Natural killer cell treated with Interleukin-12 subunit alpha and Interleukin-12 subunit beta and Interleukin-15 and Interleukin-18, amount 100 ng/mL, for 72 hours (primary cell): ENCODE measurements around the gene GATAD2A. TPM values are rescaled to one million over a fixed set of nuclear protein-coding genes. Genes with fewer than 3 reads are reported as not detected.

Experiments
- ATAC-seq, 2 donors: fragments of 150-1000 bp; cut with Tn5 transposase in 1 of 2; sonication (Bioruptor Pico), chemical (Tn5 transposase) in 1 of 2; 2 replicates each; pipeline ENCODE4 v1.10.0; 2021
- DNase-seq: peaks from one replicate; pipeline ENCODE4 v3.0.0; 2022; ENCODE audit warnings: low spot score
- H3K27ac Mint-ChIP-seq, 2 donors: 1 replicate in 1 of 2; 2 replicates in 1 of 2; pipeline ENCODE4 v1.8.0; 2022; ENCODE audit warnings: mixed read lengths in 2 of 2, mild to moderate bottlenecking in 1 of 2, moderate library complexity in 1 of 2
- H3K27me3 Mint-ChIP-seq, 2 donors: 1 replicate in 1 of 2; 2 replicates in 1 of 2; pipeline ENCODE4 v1.8.0; 2022; ENCODE audit warnings: mixed read lengths in 2 of 2
- H3K36me3 Mint-ChIP-seq: one replicate; pipeline ENCODE4 v1.8.0; 2022; ENCODE audit warnings: mixed read lengths
- H3K4me1 Mint-ChIP-seq, 2 donors: 1 replicate in 1 of 2; 2 replicates in 1 of 2; pipeline ENCODE4 v1.8.0; 2022; ENCODE audit warnings: low read depth in 2 of 2, mixed read lengths in 2 of 2, mild to moderate bottlenecking in 1 of 2
- H3K4me3 Mint-ChIP-seq: one replicate; pipeline ENCODE4 v1.8.0; 2022; ENCODE audit warnings: mixed read lengths
- H3K9me3 Mint-ChIP-seq: 2 replicates; pipeline ENCODE4 v1.8.0; 2022; ENCODE audit warnings: mixed read lengths
- total RNA-seq, 2 donors: library from RNA; stranded (reverse); gene quantifications; one replicate each; pipeline ENCODE4 v1.2.3, GENCODE V29; 2022

Gene GATAD2A
- total RNA-seq, 2 donors from 2014 or later: 171 to 224 TPM

DNA sequence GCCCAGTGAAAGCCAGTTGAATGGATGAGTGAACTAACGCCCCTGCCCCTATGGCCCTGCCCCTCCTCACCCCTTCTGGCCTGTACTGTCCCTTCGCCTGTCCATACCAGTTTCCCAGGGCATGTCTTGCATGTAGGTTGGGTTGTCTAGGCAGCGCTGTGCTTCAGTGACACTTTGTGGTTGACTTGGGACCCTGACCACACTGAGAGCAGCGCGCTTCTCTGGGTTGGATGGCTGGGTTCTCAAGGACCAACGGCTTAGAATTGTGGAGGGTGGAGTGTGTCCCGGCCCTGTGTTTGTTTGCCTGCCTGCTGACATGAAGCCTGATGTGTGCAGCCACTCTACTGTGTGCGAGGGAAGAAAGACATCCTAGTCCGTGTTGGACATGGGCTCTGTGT lies 15.8 kb downstream of the GATAD2A start:
- Mint-ChIP-seq H3K4me3 (peak overlapping the region; percentile 73), H3K4me1 (peaks cover 50 to 53% of the 10 kb centered on the region in 2 donors), H3K27me3 (no peaks in the 10 kb centered on the region), H3K36me3 (no peaks in the 10 kb centered on the region), H3K27ac (peak overlapping the region; percentile 72 to 88), H3K9me3 (no peaks in the 10 kb centered on the region)
- ATAC-seq (peak; percentile 8 to 10), DNase-seq (no peak)

DNA sequence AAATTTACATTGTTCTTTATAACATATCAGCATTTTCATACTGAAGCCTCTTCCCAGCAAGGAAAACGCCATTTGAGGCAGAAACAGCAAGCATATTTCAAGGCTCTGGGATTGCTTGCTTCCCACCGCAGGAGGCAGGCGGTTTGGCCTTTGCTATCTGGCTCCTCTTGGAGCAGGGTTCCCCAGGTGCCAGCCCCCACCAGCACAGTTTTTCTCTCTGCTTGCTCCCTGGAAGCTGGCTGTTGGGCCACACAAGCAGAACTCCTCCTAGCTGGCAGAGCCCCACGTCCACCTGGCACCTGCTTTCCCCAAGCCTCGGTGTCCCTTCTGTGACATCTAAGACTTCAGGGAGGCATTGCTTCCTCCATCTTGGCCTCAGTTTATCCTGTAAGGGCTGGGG lies 16.7 kb downstream of the GATAD2A start:
- Mint-ChIP-seq H3K27me3 (no peaks in the 10 kb centered on the region), H3K27ac (peak overlapping the region; percentile 10 to 88), H3K4me1 (peaks cover 54 to 55% of the 10 kb centered on the region in 2 donors), H3K4me3 (peak overlapping the region; percentile 73), H3K9me3 (no peaks in the 10 kb centered on the region), H3K36me3 (no peaks in the 10 kb centered on the region)
- ATAC-seq: no peak
- DNase-seq: no peak

DNA sequence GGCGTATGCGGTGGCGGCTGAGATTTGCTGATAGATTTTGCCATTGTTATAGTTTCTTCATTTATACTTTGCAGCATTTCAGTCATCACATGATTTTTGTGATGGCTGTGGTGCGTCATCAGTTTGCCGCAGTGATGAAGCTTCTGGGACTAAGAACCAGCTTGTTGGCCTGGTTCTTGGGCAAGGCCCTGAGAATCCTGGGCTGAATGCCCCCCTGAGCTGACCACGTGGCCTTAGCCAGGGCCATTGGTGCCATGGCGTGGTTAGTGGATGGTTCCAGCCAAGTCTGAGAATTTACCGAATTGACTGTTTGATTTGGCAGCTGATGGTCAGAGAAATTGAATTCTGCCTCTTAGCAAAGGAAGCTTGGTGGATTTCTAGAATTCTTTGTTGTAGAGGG lies 17.8 kb downstream of the GATAD2A start:
- peak overlapping the region in 1 of 2 donors; percentile 88 for H3K27ac Mint-ChIP-seq
- no peak overlapping the region for H3K4me3 Mint-ChIP-seq
- peaks cover 50 to 53% of the 10 kb centered on the region in 2 donors for H3K4me1 Mint-ChIP-seq
- no peaks in the 10 kb centered on the region for H3K9me3 Mint-ChIP-seq
- ATAC-seq (no peak), DNase-seq (no peak)
- no peaks in the 10 kb centered on the region for H3K27me3 Mint-ChIP-seq
- H3K36me3 Mint-ChIP-seq: no peaks in the 10 kb centered on the region

DNA sequence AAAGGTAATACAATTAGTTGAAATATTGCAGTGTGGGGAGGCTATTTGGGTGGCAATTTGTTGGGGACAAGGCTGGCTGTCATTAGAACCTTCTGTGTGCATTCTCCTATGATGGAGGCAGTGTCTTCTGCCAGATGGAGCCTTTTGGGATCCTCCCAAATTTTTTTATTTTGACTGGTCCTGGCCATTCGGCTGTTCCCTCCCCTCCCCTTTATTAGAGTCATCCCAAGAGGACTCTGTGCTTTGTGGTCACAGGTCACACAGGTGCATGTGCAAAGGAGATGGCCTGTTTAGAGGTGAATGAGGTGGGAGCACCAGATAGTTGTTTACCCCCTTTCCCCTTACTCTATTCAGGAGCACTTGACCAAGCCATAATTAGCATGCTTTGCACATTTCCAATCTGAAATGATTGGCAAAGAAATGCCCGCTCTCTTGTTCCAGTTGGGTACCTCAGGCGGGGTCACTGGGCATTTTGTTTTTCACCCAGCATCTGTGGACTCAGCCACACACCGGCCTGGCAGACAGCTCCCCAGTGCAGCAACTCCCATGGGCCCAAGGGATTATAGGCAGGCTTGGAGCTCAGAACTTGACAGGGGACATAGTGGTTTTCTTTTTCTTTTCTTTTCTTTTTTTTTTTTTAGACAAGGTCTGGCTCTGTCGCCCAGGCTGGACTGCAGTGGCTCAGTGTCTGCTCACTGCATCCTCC lies 19.8 kb downstream of the GATAD2A start:
- Mint-ChIP-seq H3K9me3 (no peaks in the 10 kb centered on the region), H3K4me1 (peaks cover 45 to 57% of the 10 kb centered on the region in 2 donors), H3K36me3 (no peaks in the 10 kb centered on the region), H3K27ac (peak overlapping the region in 1 of 2 donors; percentile 48), H3K27me3 (no peaks in the 10 kb centered on the region), H3K4me3 (no peak overlapping the region)
- ATAC-seq: no peak
- no peak for DNase-seq

DNA sequence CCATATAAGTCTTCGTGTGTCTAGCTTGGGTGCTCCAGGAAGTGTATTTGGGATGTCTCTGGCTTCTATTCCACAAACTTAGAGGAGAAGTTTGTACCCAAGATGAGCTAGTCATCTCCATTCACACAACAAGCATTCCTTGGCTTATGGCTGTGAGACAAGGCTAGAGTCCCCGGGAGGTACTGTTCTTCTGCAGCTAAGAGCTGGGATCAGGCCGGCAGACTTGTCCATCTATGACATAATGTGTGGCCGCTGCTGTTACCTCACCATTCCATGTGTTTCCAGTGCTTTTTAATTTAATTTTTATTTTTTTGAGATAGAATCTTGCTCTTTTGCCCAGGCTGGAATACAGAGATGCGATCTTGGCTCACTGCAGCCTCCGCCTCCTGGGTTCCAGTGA lies 20.7 kb downstream of the GATAD2A start:
- no peak overlapping the region for H3K4me3 Mint-ChIP-seq
- peaks cover 45 to 57% of the 10 kb centered on the region in 2 donors for H3K4me1 Mint-ChIP-seq
- no peaks in the 10 kb centered on the region for H3K9me3 Mint-ChIP-seq
- no peak for ATAC-seq
- peak overlapping the region in 1 of 2 donors; percentile 48 for H3K27ac Mint-ChIP-seq
- DNase-seq: no peak
- H3K27me3 Mint-ChIP-seq: no peaks in the 10 kb centered on the region
- no peaks in the 10 kb centered on the region for H3K36me3 Mint-ChIP-seq

DNA sequence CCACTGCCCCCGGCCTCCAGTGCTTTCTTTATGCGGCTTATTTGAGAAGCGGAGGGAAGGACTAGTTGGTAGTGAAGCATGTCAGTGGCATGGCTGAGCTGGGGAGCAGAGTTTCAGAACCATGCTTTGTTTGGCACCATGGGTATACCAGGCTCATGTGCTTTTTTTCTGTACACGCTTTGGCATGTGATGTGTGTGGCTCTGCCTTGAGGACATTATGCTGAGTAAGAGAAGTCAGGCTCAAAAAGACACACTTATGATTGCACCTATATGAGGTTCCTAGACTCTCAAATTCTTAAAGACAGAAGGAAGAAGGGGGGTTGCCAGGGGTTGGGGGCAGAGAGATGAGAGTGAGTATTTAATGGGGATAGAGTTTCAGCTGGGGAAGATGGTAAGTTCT lies 21.3 kb downstream of the GATAD2A start:
- Mint-ChIP-seq H3K4me3 (no peak overlapping the region), H3K4me1 (peaks cover 40 to 54% of the 10 kb centered on the region in 2 donors), H3K27ac (peak overlapping the region in 1 of 2 donors; percentile 53), H3K27me3 (no peaks in the 10 kb centered on the region), H3K36me3 (no peaks in the 10 kb centered on the region), H3K9me3 (no peaks in the 10 kb centered on the region)
- ATAC-seq (no peak), DNase-seq (no peak)

DNA sequence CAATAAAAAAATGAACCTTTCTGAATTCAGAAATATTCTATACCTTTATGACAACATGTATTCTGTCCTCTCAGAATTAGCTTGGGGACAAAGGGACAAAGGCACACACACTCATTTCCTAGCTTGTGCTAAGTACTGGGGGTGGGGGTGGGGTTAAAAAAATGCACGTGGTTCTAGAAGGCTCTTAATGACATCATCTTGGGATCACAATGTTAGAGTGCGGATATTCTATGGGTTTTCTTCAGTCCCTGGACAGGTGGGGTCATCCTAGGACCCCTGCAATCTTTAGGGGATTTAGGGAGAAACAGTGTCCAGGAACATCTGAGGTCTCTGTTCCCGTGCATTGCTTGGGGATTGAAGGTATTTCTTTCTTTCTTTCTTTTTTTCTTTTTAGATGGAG lies 21.8 kb downstream of the GATAD2A start:
- ATAC-seq (no peak), DNase-seq (no peak)
- peak overlapping the region in 1 of 2 donors; percentile 53 for H3K27ac Mint-ChIP-seq
- no peaks in the 10 kb centered on the region for H3K36me3 Mint-ChIP-seq
- no peaks in the 10 kb centered on the region for H3K9me3 Mint-ChIP-seq
- H3K4me1 Mint-ChIP-seq: peaks cover 39 to 51% of the 10 kb centered on the region in 2 donors
- H3K27me3 Mint-ChIP-seq: no peaks in the 10 kb centered on the region
- no peak overlapping the region for H3K4me3 Mint-ChIP-seq

DNA sequence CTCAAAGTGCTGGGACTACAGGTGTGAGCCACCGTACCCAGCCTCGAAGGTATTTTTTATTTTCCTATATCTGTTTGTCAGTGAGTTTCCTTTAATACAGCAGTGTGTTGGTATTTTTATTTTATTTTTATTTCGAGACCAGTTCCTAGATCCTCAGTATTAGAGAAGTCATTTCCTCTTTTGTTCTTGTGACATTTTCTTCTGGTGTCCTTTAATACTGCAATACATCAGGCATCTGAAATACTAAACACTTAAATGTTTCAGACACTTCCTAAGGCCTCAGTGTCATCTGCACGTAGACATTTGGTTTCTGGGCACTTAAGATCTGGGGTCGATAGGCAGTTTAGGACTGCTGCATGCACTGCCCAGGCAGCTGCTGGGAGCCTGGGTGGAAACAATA lies 22.5 kb downstream of the GATAD2A start:
- DNase-seq: no peak
- H3K4me1 Mint-ChIP-seq: peaks cover 45 to 54% of the 10 kb centered on the region in 2 donors
- H3K27me3 Mint-ChIP-seq: no peaks in the 10 kb centered on the region
- no peak overlapping the region for H3K4me3 Mint-ChIP-seq
- no peaks in the 10 kb centered on the region for H3K36me3 Mint-ChIP-seq
- ATAC-seq: no peak
- H3K27ac Mint-ChIP-seq: peak overlapping the region; percentile 22 to 85
- H3K9me3 Mint-ChIP-seq: no peaks in the 10 kb centered on the region

DNA sequence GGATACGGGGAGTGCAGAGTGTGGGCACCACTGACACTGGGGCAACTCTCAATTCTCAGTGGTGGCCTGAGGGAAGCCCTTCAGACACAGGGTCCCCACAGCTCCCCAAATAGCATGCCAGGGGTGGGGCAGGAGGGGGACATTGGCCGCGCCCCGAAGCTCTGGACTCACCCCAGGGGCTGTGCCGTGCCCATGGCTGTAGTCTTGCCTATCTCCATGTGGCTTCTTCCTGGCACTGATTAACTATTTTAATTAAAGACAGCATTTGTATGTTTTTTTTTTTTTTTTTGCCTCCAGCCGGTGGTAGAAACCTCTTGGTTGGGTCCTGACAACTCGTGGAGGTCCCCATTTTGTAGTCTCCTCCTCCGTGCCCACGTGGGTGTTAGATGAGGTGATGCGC lies 23.3 kb downstream of the GATAD2A start:
- Mint-ChIP-seq H3K4me1 (peaks cover 48 to 55% of the 10 kb centered on the region in 2 donors), H3K36me3 (no peaks in the 10 kb centered on the region), H3K27ac (peak overlapping the region; percentile 22 to 85), H3K9me3 (no peaks in the 10 kb centered on the region), H3K4me3 (no peak overlapping the region), H3K27me3 (no peaks in the 10 kb centered on the region)
- DNase-seq (no peak), ATAC-seq (no peak)

DNA sequence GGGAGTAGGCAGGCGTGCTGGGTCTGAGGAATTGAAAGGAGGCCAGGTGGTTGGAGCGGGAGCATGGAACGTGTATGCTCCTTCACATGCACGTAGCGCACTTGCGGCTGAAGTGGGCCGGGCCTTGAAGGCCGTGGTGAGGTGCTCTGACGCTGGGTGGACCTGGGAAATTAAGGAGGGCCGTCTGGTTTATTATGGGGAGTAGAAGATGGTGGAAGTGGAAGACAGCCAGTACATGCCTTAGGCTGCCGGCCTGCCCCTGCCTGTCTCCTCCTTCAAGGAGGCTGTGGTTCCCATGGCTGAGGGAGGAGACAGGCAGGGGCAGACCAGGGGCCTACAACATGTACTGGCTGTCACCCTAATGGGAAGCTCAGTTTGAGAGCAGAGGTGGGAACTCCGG lies 23.9 kb downstream of the GATAD2A start:
- DNase-seq: no peak
- H3K4me3 Mint-ChIP-seq: no peak overlapping the region
- no peaks in the 10 kb centered on the region for H3K36me3 Mint-ChIP-seq
- H3K9me3 Mint-ChIP-seq: no peaks in the 10 kb centered on the region
- H3K27me3 Mint-ChIP-seq: no peaks in the 10 kb centered on the region
- H3K4me1 Mint-ChIP-seq: peaks cover 51 to 59% of the 10 kb centered on the region in 2 donors
- ATAC-seq: no peak
- H3K27ac Mint-ChIP-seq: peak overlapping the region in 1 of 2 donors; percentile 85

DNA sequence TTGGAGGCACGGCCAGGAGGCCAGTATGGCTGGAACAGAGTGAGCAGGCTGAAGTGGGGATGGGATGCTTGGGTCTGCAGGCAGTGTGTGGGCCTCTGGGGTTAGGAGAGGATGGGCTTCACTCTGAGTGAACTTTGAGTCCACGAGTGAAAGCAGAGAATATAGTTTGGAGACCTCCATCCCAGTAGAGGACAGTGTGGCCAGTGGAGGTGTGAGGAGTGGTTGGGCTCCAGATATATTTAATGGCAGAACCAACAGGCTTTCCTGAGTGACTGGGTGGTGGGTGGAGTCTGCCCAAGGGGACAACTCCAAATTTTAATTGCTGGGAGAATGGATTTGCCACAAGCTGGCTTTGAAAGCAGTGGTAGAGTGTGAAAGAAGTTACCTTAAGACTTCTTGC lies 27.3 kb downstream of the GATAD2A start:
- H3K36me3 Mint-ChIP-seq: peaks cover 3% of the 10 kb centered on the region
- peak overlapping the region; percentile 1 to 61 for H3K27ac Mint-ChIP-seq
- DNase-seq (no peak), ATAC-seq (no peak)
- H3K4me3 Mint-ChIP-seq: no peak overlapping the region
- peaks cover 41 to 54% of the 10 kb centered on the region in 2 donors for H3K4me1 Mint-ChIP-seq
- H3K9me3 Mint-ChIP-seq: no peaks in the 10 kb centered on the region
- no peaks in the 10 kb centered on the region for H3K27me3 Mint-ChIP-seq

DNA sequence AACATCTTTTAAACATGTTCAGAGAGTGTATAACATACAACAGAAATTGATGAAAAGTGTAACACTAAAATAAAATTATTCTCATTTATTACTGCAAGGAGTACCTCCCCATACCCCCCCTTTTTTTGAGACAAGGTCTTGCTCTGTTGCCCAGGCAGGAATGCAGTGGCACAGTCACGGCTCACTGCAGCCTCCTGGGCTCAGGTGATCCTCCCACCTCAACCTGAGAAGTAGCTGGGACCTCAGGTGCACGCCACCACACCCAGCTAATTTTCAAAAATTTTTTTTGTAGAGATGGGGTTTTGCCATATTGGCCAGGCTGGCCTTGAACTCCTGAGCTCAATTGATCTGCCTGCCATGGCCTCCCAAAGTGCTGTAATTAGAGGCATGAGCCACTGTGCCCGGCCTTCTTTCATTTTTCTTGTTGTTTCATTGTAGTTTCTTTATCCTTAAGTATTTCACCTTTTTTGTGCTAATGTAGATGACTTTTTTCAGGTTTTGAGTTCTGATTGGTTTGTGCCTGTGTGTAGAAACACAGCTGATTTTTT lies 28.3 kb downstream of the GATAD2A start:
- no peak for DNase-seq

DNA sequence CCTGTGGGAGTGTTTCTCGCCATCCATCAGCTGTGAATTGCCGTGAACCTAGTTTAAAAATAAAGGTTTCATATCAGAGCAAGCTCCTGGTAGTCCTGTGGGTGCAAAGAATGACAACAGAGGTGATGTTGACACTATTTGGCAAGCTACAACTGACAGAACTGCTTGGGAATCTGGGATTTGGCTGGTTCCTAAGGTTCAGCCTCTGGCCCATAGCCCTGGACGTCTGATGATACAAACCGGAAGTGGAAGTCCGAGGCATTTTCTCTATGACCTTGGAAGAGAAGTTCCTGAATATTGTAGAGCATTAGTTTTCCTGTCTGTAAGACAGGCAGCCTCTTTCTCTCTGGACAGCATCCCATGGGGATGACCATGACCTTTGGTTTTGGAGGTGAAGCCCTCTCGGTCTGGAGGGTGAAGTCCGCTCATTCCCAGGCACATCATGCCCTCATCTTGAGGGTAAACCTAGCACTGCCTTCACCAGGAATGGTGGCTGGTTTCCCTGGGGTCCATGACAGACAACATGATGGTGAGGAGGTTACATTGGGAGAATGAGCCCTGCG lies 29.1 kb downstream of the GATAD2A start:
- no peak for ATAC-seq
- Mint-ChIP-seq H3K27ac (peak overlapping the region; percentile 1 to 61), H3K4me1 (peaks cover 43 to 55% of the 10 kb centered on the region in 2 donors)

More for the DNA sequence above, 28.3 kb downstream of the GATAD2A start:
- Mint-ChIP-seq H3K4me3 (no peak overlapping the region), H3K4me1 (peaks cover 35 to 52% of the 10 kb centered on the region in 2 donors), H3K27me3 (no peaks in the 10 kb centered on the region), H3K36me3 (peaks cover 4% of the 10 kb centered on the region), H3K27ac (peak overlapping the region; percentile 1 to 61), H3K9me3 (no peaks in the 10 kb centered on the region)
- ATAC-seq: no peak

DNA sequence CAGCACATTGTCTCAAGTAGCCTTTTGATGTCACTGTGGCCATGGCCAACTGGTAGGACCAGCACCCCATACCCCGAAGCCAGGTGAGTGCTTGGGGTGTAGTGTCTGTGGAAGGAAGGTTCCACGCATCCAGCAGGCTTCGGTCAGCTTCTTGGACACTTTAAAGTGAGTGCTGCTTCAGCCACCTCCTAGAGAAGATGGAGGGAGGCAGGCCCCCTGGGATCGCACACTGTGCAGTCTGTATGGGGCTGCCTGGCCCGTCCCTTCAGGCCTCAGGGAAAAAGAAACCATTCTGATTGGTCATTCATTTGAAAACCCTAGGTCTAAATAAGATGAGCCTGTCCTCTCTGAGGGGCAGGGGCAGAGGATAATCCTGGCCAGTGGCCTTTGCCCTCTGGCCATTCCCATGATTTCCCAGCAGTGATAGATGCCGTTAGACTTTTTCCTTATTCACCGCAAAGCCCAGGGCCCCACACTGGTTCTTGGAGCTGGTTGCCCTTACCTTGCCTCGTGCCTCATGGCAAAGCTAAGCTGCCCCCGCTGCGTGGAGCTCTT lies 30.7 kb downstream of the GATAD2A start:
- peaks cover 36 to 46% of the 10 kb centered on the region in 2 donors for H3K4me1 Mint-ChIP-seq
- no peak overlapping the region for H3K4me3 Mint-ChIP-seq
- no peaks in the 10 kb centered on the region for H3K27me3 Mint-ChIP-seq
- DNase-seq (no peak), ATAC-seq (peak in 1 of 2 donors; percentile 15)
- H3K36me3 Mint-ChIP-seq: peaks cover 4% of the 10 kb centered on the region
- H3K9me3 Mint-ChIP-seq: no peaks in the 10 kb centered on the region
- peak overlapping the region; percentile 29 to 43 for H3K27ac Mint-ChIP-seq

More for the DNA sequence above, 29.1 kb downstream of the GATAD2A start:
- H3K36me3 Mint-ChIP-seq: peaks cover 4% of the 10 kb centered on the region
- H3K27me3 Mint-ChIP-seq: no peaks in the 10 kb centered on the region
- no peak overlapping the region for H3K4me3 Mint-ChIP-seq
- no peak for DNase-seq
- no peaks in the 10 kb centered on the region for H3K9me3 Mint-ChIP-seq
